Metanephros (tissue), 2 donors: Measurements from ENCODE around the gene PNPLA2. TPM values are rescaled to one million over a fixed set of nuclear protein-coding genes. Genes with fewer than 3 reads are reported as not detected.

Experiments
- small RNA-seq: library from RNA; depleted of rRNA; stranded (forward); fragments of <200 nt; gene quantifications from one replicate; pipeline ENCODE3, GENCODE V24; 2014; ENCODE audit warnings: low replicate concordance
- total RNA-seq: library from RNA; depleted of rRNA; stranded (reverse); fragments of >200 nt; gene quantifications from one replicate; pipeline ENCODE4 v1.2.3, GENCODE V29; 2014

The PNPLA2 gene, protein sequence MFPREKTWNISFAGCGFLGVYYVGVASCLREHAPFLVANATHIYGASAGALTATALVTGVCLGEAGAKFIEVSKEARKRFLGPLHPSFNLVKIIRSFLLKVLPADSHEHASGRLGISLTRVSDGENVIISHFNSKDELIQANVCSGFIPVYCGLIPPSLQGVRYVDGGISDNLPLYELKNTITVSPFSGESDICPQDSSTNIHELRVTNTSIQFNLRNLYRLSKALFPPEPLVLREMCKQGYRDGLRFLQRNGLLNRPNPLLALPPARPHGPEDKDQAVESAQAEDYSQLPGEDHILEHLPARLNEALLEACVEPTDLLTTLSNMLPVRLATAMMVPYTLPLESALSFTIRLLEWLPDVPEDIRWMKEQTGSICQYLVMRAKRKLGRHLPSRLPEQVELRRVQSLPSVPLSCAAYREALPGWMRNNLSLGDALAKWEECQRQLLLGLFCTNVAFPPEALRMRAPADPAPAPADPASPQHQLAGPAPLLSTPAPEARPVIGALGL
- 76.7 TPM for total RNA-seq

GRCh38 chr11:818396-819128 is at the start of gene PNPLA2:
Gene PNPLA2, plus strand, starts transcription at chr11:818914. Its CDS starts 805 bp downstream, at chr11:819719.

DNA sequence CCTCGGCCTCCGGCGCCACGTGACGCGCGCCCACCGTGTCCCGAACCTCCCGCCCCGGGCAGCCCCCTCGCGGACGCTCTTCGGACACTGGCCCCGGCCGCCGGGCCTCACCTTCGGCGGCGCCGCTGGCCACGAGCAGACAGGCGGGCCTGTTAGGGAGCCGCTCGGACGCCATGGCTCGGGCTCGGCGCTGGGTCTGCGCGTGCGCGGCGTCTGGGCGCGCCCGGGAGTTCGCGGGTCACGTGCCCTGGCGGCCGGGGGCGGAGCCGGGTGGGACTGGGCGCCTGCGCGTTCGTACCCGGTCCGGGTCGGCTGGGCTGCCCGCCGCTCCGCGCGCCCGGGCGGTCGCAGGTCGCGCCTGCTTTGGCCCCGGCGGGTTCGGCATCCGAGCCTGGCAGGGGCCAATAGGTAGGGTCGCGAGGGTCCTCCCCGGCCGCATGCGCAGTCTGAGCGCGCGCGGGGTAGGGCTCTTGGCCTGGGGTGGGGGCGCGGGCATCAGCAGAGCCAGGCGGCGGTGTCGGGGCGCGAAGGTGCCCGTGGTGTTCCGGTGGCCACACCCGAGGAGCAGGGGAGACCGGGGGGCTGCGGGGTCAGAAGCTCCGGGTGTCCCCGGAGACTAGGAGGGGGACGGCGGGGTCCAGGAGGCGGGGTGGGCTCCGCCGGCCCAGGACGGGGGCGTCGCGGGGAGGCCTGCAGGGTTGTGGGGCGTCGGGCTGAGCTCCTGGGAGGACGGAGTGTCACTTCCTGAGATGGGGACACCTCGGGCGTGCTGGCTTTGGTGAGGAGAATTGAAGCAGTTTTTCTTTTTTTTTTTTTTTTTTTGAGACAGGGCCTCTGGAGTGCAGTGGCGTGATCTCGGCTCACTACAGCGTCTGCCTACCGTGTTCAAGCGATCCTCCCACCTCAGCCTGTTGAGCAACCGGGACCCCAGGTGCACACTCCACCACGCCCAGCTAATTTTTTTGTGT is 41.1 kb upstream of the PNPLA2 start, which contains the start of gene GATD1:
Gene GATD1 (minus strand): TSS at position 200 of the 968 bp plus-strand sequence. CDS start 25 bp downstream, at position 175.

GRCh38 chr11:789943-790342 is 28.8 kb upstream of the PNPLA2 start, which contains the start of gene CEND1:
Gene CEND1, minus strand, starts transcription at chr11:790090. Its CDS starts 1,514 bp downstream, at chr11:788576.

GRCh38 chr11:798093-798713 is 20.5 kb upstream of the PNPLA2 start, which contains the start of gene SLC25A22:
Gene SLC25A22, minus strand, starts transcription at chr11:798281. Its CDS starts 3,275 bp downstream, at chr11:795006.

GRCh38 chr11:809287-810039 is 9.3 kb upstream of the PNPLA2 start, which contains the start of gene RPLP2:
Gene RPLP2, plus strand, starts transcription at chr11:809967. Its CDS starts 268 bp downstream, at chr11:810235.

GRCh38 chr11:827897-828192 is 9.1 kb downstream of the PNPLA2 start, which contains the start of gene CRACR2B:
Gene CRACR2B, plus strand, starts transcription at chr11:827919. Its CDS starts 689 bp downstream, at chr11:828608.

DNA sequence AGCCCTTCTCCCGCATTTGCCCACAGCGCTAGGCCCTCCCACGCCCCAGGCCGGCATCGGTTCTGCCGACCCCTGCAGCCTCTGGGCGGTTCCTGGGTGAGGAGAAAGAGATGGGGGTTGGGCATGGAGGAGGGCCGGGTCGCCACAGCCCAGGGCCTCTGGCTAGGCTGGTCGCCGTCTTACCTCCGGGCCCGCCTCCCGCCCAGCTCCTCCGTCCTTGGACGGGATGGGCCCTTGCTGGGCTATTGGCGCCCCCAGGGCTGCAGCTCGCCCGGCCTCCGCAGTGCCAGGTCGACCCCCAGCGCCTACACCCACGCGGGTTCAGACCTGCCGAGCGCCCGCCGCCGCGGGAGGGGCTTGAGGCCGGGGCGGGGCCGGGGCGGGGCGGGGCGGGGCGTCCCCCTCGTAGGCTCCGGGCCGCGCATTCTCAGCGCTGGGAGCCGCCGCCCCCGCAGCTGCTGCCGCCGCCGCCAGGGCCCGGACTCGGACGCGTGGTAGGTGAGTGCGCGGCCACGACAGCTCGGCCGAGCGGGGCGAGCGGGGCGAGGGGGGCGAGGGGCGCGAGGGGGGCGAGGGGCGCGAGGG is 13.9 kb downstream of the PNPLA2 start, which contains the start of gene CD151:
Gene CD151 (plus strand): TSS at position 424 of the 585 bp plus-strand sequence. CDS start 3,118 bp downstream, outside the sequence.

DNA sequence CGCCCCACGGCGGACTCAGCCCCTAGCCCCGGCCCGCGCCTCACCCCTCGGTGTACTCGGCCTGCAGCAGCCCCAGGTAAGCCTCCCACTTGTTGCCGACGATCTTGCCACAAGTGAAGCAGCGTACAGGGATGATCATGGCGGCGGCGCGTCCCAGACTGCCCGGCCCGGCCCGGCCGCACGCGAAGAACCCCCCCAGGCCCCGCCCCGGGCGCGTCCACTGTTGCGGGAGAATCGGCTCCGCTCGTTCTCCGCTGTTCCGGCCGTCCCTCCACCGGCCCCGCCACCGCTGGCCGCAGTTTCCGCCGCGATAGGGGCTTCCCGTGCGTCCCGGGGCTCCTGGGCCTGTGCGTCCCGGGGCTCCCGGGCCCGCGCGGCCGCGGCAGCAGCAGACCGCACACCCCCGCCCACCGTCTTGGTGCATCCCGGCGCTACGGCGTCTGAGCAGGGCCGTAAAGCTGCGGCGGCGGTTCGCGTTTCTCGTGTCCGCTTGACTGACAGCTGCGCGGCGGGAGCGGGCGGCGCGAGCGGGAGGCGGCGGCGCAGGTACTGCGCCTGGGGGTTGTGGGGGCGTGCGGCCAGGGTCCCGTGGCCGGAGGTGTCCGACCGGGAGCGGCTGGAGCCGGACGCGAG is 23.8 kb downstream of the PNPLA2 start, which contains the start of the genes POLR2L and TSPAN4:
Gene POLR2L (minus strand): TSS at position 160 of the 633 bp plus-strand sequence. CDS start 21 bp downstream, at position 139.
Gene TSPAN4 (plus strand): TSS at position 483 of the 633 bp plus-strand sequence. CDS start 7,453 bp downstream, outside the sequence.

Small RNA genes within 50 kb of the gene (small RNA-seq; reads per million reads assigned to genes)
- gene SNORA52, result not detected

Other genes with a start within 250 kb of the PNPLA2 start
- gene PHRF1, start 242.4 kb upstream of the PNPLA2 start, total RNA-seq, result 29.7 TPM
- gene IRF7, start 203.0 kb upstream of the PNPLA2 start, total RNA-seq, result 18.1 TPM
- 21.3 TPM for gene CDHR5, start 194.0 kb upstream of the PNPLA2 start, total RNA-seq
- 7.6 TPM for gene SCT, start 191.7 kb upstream of the PNPLA2 start, total RNA-seq
- 1.3 TPM for gene DRD4, start 181.6 kb upstream of the PNPLA2 start, total RNA-seq
- gene DEAF1, start 123.7 kb upstream of the PNPLA2 start, total RNA-seq, result 27.9 TPM
- gene TMEM80, start 123.1 kb upstream of the PNPLA2 start, total RNA-seq, result 16.8 TPM
- gene EPS8L2, start 112.7 kb upstream of the PNPLA2 start, total RNA-seq, result 137 TPM
- gene TALDO1, start 71.5 kb upstream of the PNPLA2 start, total RNA-seq, result 118 TPM
- gene GATD1, start 41.4 kb upstream of the PNPLA2 start, total RNA-seq, result 67.5 TPM
- gene CEND1, start 28.8 kb upstream of the PNPLA2 start, total RNA-seq, result 0.12 TPM
- gene SLC25A22, start 20.6 kb upstream of the PNPLA2 start, total RNA-seq, result 10.7 TPM
- gene PIDD1, start 13.7 kb upstream of the PNPLA2 start, total RNA-seq, result 19.7 TPM
- gene RPLP2, start 8.9 kb upstream of the PNPLA2 start, total RNA-seq, result 558 TPM
- 12.9 TPM for gene CRACR2B, start 9.0 kb downstream of the PNPLA2 start, total RNA-seq
- gene CD151, start 14.0 kb downstream of the PNPLA2 start, total RNA-seq, result 153 TPM
- gene POLR2L, start 23.6 kb downstream of the PNPLA2 start, total RNA-seq, result 39.9 TPM
- 75.3 TPM for gene TSPAN4, start 23.9 kb downstream of the PNPLA2 start, total RNA-seq
- 55.0 TPM for gene CHID1, start 91.9 kb downstream of the PNPLA2 start, total RNA-seq
- 93.0 TPM for gene AP2A2, start 107.0 kb downstream of the PNPLA2 start, total RNA-seq
- gene MUC6, start 217.8 kb downstream of the PNPLA2 start, total RNA-seq, result 5.0 TPM